Nephron (organoid): ENCODE data around the gene P2RX4.

Experiments
- H3K27ac Mint-ChIP-seq, 3 experiments: 2 replicates each; pipeline ENCODE4 v1.8.0; 2020; ENCODE audit warnings: mixed read lengths in 3 of 3, mild to moderate bottlenecking in 2 of 3, moderate library complexity in 1 of 3
- H3K27me3 Mint-ChIP-seq: 2 replicates; pipeline ENCODE4 v1.8.0; 2021; ENCODE audit warnings: low read depth, mild to moderate bottlenecking, moderate library complexity, mixed read lengths
- H3K36me3 Mint-ChIP-seq: 2 replicates; pipeline ENCODE4 v1.8.0; 2020; ENCODE audit warnings: low read depth, mixed read lengths
- H3K4me1 Mint-ChIP-seq: 2 replicates; pipeline ENCODE4 v1.8.0; 2020; ENCODE audit warnings: mixed read lengths
- H3K4me3 Mint-ChIP-seq, 3 experiments: 2 replicates each; pipeline ENCODE4 v1.8.0; 2020; ENCODE audit warnings: mild to moderate bottlenecking in 3 of 3, mixed read lengths in 3 of 3, moderate library complexity in 2 of 3
- H3K9me3 Mint-ChIP-seq: 2 replicates; pipeline ENCODE4 v1.8.0; 2020; ENCODE audit warnings: mixed read lengths
- TF ChIP-seq, protein P1 (sequence below), 3 experiments: fragments of 200-600 bp; sonication (generic); IDR thresholded peaks; one replicate each; pipeline ENCODE4 v1.5.0; 2021; ENCODE audit warnings: antibody characterized with exemption in 3 of 3; ENCODE audit not compliant: unreplicated experiment in 3 of 3

The P2RX4 gene

DNA sequence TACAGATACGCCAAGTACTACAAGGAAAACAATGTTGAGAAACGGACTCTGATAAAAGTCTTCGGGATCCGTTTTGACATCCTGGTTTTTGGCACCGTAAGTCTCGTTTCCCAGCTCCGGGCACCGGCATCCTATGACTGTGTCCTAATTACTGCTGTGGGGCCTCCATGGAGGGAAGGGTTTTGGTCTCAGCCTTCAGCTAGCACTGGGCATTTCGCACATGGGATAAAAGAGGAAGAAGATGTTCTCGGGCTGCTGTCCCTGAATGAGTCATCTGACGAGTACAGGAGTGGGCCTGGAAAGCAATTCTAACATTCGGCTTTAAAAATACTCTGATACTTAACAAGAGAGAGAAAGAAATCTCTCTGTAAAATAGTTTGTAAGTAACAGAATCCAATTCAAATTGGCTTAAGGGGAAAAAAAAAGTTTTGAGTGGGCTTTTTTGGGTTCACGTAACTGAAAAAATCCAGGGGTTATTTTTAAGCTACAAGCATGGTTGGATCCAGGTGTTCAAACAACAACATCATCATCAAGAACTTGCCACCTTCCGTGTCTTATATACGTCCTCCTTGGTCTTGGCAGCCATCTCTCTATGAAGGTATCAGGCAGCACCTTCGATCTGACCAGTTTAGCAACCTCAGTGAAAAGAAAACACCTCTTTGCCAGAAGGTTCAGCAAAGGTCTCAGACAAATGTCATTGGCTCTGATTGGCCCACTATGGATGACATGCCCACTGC lies 34.4 kb upstream of the P2RX4 start:
- Mint-ChIP-seq H3K27ac (no peak overlapping the region), H3K4me1 (no peaks in the 10 kb centered on the region), H3K4me3 (no peak overlapping the region), H3K9me3 (no peaks in the 10 kb centered on the region), H3K36me3 (no peaks in the 10 kb centered on the region), H3K27me3 (peaks cover 8% of the 10 kb centered on the region)
- TF ChIP-seq, protein P1, sequence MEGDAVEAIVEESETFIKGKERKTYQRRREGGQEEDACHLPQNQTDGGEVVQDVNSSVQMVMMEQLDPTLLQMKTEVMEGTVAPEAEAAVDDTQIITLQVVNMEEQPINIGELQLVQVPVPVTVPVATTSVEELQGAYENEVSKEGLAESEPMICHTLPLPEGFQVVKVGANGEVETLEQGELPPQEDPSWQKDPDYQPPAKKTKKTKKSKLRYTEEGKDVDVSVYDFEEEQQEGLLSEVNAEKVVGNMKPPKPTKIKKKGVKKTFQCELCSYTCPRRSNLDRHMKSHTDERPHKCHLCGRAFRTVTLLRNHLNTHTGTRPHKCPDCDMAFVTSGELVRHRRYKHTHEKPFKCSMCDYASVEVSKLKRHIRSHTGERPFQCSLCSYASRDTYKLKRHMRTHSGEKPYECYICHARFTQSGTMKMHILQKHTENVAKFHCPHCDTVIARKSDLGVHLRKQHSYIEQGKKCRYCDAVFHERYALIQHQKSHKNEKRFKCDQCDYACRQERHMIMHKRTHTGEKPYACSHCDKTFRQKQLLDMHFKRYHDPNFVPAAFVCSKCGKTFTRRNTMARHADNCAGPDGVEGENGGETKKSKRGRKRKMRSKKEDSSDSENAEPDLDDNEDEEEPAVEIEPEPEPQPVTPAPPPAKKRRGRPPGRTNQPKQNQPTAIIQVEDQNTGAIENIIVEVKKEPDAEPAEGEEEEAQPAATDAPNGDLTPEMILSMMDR (IDR thresholded peaks at IDR 0.05; ENCODE audit: unreplicated experiment in 3 of 3), result no peak

DNA sequence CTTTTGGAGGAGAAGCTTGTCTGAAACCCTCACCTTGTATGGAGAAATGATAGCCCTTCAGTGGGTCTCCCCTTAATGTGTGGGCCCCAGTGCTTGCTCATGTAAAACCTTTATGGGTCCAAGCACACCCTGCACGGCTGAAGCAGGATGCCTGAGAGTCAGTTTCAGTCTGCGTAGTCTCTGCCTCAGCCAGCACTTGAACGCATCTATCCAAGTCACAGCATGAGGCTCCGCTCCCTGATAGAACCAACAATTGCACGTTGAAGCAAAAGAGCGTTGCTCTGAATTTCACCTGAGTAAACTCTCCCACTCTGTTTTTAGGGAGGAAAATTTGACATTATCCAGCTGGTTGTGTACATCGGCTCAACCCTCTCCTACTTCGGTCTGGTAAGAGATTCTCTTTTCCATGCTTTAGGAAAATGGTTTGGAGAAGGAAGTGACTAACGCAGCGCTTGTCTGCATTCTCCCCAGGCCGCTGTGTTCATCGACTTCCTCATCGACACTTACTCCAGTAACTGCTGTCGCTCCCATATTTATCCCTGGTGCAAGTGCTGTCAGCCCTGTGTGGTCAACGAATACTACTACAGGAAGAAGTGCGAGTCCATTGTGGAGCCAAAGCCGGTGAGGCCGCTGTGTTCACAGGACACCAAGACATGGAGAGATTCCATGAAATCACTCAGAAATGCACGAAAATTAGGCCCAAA lies 33.0 kb upstream of the P2RX4 start:
- Mint-ChIP-seq H3K4me3 (no peak overlapping the region), H3K9me3 (no peaks in the 10 kb centered on the region), H3K27me3 (peaks cover 8% of the 10 kb centered on the region), H3K27ac (no peak overlapping the region), H3K36me3 (no peaks in the 10 kb centered on the region), H3K4me1 (no peaks in the 10 kb centered on the region)
- TF ChIP-seq, protein P1 (IDR thresholded peaks at IDR 0.05; ENCODE audit: unreplicated experiment in 3 of 3), result no peak

DNA sequence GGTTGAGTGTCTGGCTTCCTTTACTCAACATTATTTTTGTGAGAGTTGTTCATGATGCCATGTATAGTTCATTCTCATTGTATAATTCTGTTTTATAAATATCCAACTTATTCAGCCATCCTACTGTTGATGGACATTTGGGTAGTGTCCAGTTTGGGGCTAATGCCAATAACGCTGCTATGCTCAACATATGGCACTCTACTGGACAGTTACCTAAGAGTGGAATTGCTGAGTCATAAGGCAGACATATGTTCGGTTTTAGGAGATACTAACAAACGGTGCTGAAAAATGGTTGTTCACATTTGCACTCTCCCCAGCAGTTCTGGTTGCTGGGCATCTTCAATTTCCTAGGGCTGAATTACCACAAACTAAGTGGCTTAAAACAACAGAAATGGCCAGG lies 28.7 kb upstream of the P2RX4 start:
- Mint-ChIP-seq H3K4me1 (no peaks in the 10 kb centered on the region), H3K9me3 (no peaks in the 10 kb centered on the region), H3K27me3 (no peaks in the 10 kb centered on the region), H3K36me3 (no peaks in the 10 kb centered on the region), H3K4me3 (no peak overlapping the region), H3K27ac (no peak overlapping the region)
- TF ChIP-seq, protein P1 (IDR thresholded peaks at IDR 0.05; ENCODE audit: unreplicated experiment in 3 of 3), result no peak

DNA sequence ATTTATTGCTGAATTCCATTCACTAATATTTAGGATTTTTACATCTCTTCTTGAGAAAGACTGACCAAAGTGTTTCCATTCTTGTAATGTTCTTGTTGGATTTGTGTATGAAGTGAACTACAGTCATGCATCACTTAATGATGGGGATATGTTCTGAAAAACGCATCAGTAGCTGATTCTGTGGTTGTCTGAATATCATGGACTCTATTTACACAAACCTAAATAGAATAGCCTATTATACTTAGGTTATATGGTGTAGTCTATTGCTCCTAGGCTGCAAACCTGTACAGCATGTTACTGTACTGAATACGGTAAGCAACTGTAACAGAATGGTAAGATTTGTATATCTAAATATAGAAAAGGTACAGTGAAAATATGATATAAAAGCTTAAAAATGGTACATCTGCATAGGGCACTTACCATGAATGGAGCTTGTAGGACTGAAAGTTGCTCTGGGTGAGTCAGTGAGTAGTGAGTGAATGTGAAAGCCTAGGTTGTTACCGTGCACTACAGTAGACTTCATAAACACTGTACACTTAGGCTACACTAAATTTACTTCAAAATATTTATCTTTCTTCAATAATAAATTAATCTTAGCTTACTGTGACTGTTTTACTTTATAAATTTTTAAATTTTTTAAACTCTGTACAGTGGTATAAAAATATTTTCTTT lies 27.6 kb upstream of the P2RX4 start:
- H3K9me3 Mint-ChIP-seq, result no peaks in the 10 kb centered on the region
- TF ChIP-seq, protein P1 (IDR thresholded peaks at IDR 0.05; ENCODE audit: unreplicated experiment in 3 of 3), result no peak
- H3K27me3 Mint-ChIP-seq, result no peaks in the 10 kb centered on the region
- no peak overlapping the region for H3K4me3 Mint-ChIP-seq
- no peak overlapping the region for H3K27ac Mint-ChIP-seq
- no peaks in the 10 kb centered on the region for H3K36me3 Mint-ChIP-seq
- H3K4me1 Mint-ChIP-seq, result no peaks in the 10 kb centered on the region

DNA sequence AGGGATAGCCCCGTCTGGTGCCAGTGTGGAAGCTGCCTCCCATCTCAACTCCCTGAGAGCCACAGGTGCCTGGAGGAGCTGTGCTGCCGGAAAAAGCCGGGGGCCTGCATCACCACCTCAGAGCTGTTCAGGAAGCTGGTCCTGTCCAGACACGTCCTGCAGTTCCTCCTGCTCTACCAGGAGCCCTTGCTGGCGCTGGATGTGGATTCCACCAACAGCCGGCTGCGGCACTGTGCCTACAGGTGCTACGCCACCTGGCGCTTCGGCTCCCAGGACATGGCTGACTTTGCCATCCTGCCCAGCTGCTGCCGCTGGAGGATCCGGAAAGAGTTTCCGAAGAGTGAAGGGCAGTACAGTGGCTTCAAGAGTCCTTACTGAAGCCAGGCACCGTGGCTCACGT lies 25.5 kb upstream of the P2RX4 start:
- Mint-ChIP-seq H3K4me1 (no peaks in the 10 kb centered on the region), H3K9me3 (no peaks in the 10 kb centered on the region), H3K27ac (no peak overlapping the region), H3K4me3 (no peak overlapping the region), H3K27me3 (no peaks in the 10 kb centered on the region), H3K36me3 (no peaks in the 10 kb centered on the region)
- TF ChIP-seq, protein P1 (IDR thresholded peaks at IDR 0.05; ENCODE audit: unreplicated experiment in 3 of 3), result no peak
